ENCODE data around the gene ZNF273. TPM values are rescaled to one million over a fixed set of nuclear protein-coding genes. Genes with fewer than 3 reads are reported as not detected.
"Not testable (repeated sequence)": the region's sequence is repeated elsewhere in the genome, so short reads cannot be mapped to it uniquely, and the experiment has no call there.

The ZNF273 gene
- total RNA-seq, 1 experiment from 2014 or later = 17.9 TPM

DNA sequence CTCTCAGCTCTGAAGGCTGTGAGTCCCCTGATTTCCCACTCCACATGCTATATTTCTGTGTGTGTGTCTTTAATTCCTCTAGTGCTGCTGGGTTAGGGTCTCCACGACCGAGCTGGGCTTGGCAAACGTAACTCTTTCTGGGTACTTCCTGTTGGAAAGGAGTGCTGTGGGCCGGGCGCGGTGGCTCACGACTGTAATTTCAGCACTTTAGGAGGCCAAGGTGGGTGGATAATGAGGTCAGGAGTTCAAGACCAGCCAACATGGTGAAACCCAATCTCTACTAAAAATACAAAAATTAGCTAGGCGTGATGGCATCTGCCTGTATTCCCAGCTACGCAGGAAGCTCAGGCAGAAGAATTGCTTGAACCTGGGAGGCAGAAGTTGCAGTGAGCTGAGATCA lies 47.6 kb downstream of the ZNF273 start:
- not testable (repeated sequence) for H3K56ac ChIP-seq (ENCODE audit: insufficient read length, low read depth, low read length); H3K18ac ChIP-seq (ENCODE audit: insufficient read length, low read depth, low read length); H3K4me2 ChIP-seq (ENCODE audit: insufficient read depth, insufficient read length, low read length); H3T11ph ChIP-seq (ENCODE audit: low read length); H3K9me3 Mint-ChIP-seq; H3K9me3 ChIP-seq (ENCODE audit: control insufficient read depth, low read depth, low read length); H3K14ac ChIP-seq (ENCODE audit: insufficient read depth, low read length); H3K27me3 ChIP-seq (ENCODE audit: insufficient read depth, low read length); H2BK20ac ChIP-seq (ENCODE audit: low read depth, low read length, poor library complexity, severe bottlenecking); DNase-seq; H3K9ac ChIP-seq (ENCODE audit: extremely low read depth, insufficient read length, low read length); H2BK5ac ChIP-seq (ENCODE audit: insufficient read length, low read length); H2BK120ac ChIP-seq (ENCODE audit: low read depth, low read length, poor library complexity, severe bottlenecking); H3K79me1 ChIP-seq (ENCODE audit: insufficient read depth, low read depth, low read length, poor library complexity, severe bottlenecking); H3K23ac ChIP-seq (ENCODE audit: insufficient read length, low read depth, low read length); H3K27ac ChIP-seq (ENCODE audit: insufficient read length, low read depth, low read length); H4K8ac ChIP-seq (replicated peaks; ENCODE audit: insufficient read length, low read depth, low read length); H3K4ac ChIP-seq (ENCODE audit: low read depth, low read length); H3K23me2 ChIP-seq (ENCODE audit: insufficient read length, low read depth, low read length, poor library complexity, severe bottlenecking); H3K4me1 Mint-ChIP-seq; H3K36me3 Mint-ChIP-seq (ENCODE audit: insufficient read depth in 1 of 3, low read depth in 3 of 3); H2AFZ ChIP-seq (ENCODE audit: low read length); H2BK15ac ChIP-seq (ENCODE audit: low read depth, low read length); H3K4me1 ChIP-seq (ENCODE audit: insufficient read depth, low read length); H2AK5ac ChIP-seq (ENCODE audit: insufficient read length, low read length); H3K79me2 ChIP-seq (ENCODE audit: insufficient read depth, low read length); H3K27ac Mint-ChIP-seq; H4K91ac ChIP-seq (ENCODE audit: insufficient read length, low read depth, low read length); H2BK12ac ChIP-seq (ENCODE audit: insufficient read length, low read depth, low read length); H4K5ac ChIP-seq (ENCODE audit: insufficient read length, low read depth, low read length); H4K20me1 ChIP-seq (ENCODE audit: control insufficient read depth, insufficient read depth, insufficient read length)
- no CpG with 5 or more reads among the region's 9 CpGs for WGBS (ENCODE audit: extremely low coverage, insufficient read length, low lambda C conversion rate)
- H3K4me3 Mint-ChIP-seq = peak overlapping the region in 1 of 2 experiments; percentile 12; a peak in 1 of 5 replicates
- H3K27me3 Mint-ChIP-seq (ENCODE audit: low read depth) = peaks cover 33% of the 10 kb centered on the region
